Measurements from ENCODE around the gene BNIPL. TPM values are rescaled to one million over a fixed set of nuclear protein-coding genes. Genes with fewer than 3 reads are reported as not detected.

BNIPL gene
- total and polyA plus RNA-seq, 2 of the 13 experiments (the other 11 are each of a cell fraction or from before 2014, with no cell fraction given), result 0.40 to 1.1 TPM

- TF ChIP-seq, protein P1, sequence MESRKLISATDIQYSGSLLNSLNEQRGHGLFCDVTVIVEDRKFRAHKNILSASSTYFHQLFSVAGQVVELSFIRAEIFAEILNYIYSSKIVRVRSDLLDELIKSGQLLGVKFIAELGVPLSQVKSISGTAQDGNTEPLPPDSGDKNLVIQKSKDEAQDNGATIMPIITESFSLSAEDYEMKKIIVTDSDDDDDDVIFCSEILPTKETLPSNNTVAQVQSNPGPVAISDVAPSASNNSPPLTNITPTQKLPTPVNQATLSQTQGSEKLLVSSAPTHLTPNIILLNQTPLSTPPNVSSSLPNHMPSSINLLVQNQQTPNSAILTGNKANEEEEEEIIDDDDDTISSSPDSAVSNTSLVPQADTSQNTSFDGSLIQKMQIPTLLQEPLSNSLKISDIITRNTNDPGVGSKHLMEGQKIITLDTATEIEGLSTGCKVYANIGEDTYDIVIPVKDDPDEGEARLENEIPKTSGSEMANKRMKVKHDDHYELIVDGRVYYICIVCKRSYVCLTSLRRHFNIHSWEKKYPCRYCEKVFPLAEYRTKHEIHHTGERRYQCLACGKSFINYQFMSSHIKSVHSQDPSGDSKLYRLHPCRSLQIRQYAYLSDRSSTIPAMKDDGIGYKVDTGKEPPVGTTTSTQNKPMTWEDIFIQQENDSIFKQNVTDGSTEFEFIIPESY (CRISPR knock-in tag; IDR thresholded peaks at IDR 0.05), result no peak
- no peak for TF ChIP-seq ZNF232 (CRISPR knock-in tag; IDR thresholded peaks at IDR 0.05; ENCODE audit: borderline replicate concordance)
- no peak; the same call in 1 of the 2 replicates for TF ChIP-seq UBTF (CRISPR knock-in tag; IDR thresholded peaks at IDR 0.05)
- peak; percentile 32; the same call in 1 of the 2 replicates for TF ChIP-seq MED1 (CRISPR knock-in tag; IDR thresholded peaks at IDR 0.05)
- no peak for TF ChIP-seq THAP8 (CRISPR knock-in tag; IDR thresholded peaks at IDR 0.05; ENCODE audit: borderline replicate concordance)
- TF ChIP-seq NFE2L1 (CRISPR knock-in tag; IDR thresholded peaks at IDR 0.05; ENCODE audit: borderline replicate concordance), result no peak
- TF ChIP-seq MED13 (CRISPR knock-in tag; IDR thresholded peaks at IDR 0.05), result no peak
- TF ChIP-seq SRY (CRISPR knock-in tag; IDR thresholded peaks at IDR 0.05), result no peak
- TF ChIP-seq NR2F6 (IDR thresholded peaks at IDR 0.05), result no peak
- TF ChIP-seq NR2F6 (CRISPR knock-in tag; IDR thresholded peaks at IDR 0.05), result no peak
- TF ChIP-seq POGZ (CRISPR knock-in tag; IDR thresholded peaks at IDR 0.05), result no peak
- TF ChIP-seq, protein P2, sequence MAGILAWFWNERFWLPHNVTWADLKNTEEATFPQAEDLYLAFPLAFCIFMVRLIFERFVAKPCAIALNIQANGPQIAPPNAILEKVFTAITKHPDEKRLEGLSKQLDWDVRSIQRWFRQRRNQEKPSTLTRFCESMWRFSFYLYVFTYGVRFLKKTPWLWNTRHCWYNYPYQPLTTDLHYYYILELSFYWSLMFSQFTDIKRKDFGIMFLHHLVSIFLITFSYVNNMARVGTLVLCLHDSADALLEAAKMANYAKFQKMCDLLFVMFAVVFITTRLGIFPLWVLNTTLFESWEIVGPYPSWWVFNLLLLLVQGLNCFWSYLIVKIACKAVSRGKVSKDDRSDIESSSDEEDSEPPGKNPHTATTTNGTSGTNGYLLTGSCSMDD (CRISPR knock-in tag; IDR thresholded peaks at IDR 0.05), result no peak
- TF ChIP-seq, protein P3, sequence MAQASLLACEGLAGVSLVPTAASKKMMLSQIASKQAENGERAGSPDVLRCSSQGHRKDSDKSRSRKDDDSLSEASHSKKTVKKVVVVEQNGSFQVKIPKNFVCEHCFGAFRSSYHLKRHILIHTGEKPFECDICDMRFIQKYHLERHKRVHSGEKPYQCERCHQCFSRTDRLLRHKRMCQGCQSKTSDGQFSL (CRISPR knock-in tag; IDR thresholded peaks at IDR 0.05), result no peak
- TF ChIP-seq, protein P4, sequence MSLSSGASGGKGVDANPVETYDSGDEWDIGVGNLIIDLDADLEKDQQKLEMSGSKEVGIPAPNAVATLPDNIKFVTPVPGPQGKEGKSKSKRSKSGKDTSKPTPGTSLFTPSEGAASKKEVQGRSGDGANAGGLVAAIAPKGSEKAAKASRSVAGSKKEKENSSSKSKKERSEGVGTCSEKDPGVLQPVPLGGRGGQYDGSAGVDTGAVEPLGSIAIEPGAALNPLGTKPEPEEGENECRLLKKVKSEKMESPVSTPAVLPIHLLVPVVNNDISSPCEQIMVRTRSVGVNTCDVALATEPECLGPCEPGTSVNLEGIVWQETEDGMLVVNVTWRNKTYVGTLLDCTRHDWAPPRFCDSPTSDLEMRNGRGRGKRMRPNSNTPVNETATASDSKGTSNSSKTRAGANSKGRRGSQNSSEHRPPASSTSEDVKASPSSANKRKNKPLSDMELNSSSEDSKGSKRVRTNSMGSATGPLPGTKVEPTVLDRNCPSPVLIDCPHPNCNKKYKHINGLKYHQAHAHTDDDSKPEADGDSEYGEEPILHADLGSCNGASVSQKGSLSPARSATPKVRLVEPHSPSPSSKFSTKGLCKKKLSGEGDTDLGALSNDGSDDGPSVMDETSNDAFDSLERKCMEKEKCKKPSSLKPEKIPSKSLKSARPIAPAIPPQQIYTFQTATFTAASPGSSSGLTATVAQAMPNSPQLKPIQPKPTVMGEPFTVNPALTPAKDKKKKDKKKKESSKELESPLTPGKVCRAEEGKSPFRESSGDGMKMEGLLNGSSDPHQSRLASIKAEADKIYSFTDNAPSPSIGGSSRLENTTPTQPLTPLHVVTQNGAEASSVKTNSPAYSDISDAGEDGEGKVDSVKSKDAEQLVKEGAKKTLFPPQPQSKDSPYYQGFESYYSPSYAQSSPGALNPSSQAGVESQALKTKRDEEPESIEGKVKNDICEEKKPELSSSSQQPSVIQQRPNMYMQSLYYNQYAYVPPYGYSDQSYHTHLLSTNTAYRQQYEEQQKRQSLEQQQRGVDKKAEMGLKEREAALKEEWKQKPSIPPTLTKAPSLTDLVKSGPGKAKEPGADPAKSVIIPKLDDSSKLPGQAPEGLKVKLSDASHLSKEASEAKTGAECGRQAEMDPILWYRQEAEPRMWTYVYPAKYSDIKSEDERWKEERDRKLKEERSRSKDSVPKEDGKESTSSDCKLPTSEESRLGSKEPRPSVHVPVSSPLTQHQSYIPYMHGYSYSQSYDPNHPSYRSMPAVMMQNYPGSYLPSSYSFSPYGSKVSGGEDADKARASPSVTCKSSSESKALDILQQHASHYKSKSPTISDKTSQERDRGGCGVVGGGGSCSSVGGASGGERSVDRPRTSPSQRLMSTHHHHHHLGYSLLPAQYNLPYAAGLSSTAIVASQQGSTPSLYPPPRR (CRISPR knock-in tag; IDR thresholded peaks at IDR 0.05; ENCODE audit: borderline replicate concordance), result no peak
- TF ChIP-seq PHF20 (CRISPR knock-in tag; IDR thresholded peaks at IDR 0.05), result no peak
- no peak for TF ChIP-seq AKAP8 (CRISPR knock-in tag; IDR thresholded peaks at IDR 0.05)
- no peak for TF ChIP-seq NONO (IDR thresholded peaks at IDR 0.05)
- TF ChIP-seq NONO (CRISPR knock-in tag; conservative IDR thresholded peaks at IDR 0.05), result no peak
Observed at GRCh38 chr1:151006327-151007052, 29.9 kb upstream of the BNIPL start, which contains the start of gene MINDY1 (continued).
